Measurements from ENCODE around the gene DOCK9.

- TF ChIP-seq, protein P1, sequence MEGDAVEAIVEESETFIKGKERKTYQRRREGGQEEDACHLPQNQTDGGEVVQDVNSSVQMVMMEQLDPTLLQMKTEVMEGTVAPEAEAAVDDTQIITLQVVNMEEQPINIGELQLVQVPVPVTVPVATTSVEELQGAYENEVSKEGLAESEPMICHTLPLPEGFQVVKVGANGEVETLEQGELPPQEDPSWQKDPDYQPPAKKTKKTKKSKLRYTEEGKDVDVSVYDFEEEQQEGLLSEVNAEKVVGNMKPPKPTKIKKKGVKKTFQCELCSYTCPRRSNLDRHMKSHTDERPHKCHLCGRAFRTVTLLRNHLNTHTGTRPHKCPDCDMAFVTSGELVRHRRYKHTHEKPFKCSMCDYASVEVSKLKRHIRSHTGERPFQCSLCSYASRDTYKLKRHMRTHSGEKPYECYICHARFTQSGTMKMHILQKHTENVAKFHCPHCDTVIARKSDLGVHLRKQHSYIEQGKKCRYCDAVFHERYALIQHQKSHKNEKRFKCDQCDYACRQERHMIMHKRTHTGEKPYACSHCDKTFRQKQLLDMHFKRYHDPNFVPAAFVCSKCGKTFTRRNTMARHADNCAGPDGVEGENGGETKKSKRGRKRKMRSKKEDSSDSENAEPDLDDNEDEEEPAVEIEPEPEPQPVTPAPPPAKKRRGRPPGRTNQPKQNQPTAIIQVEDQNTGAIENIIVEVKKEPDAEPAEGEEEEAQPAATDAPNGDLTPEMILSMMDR (IDR thresholded peaks at IDR 0.05) = no peak
- TF ChIP-seq EP300 (IDR thresholded peaks at IDR 0.05) (no peak), POLR2A (IDR thresholded peaks at IDR 0.05; ENCODE audit: low read depth) (no peak), POLR2AphosphoS5 (IDR thresholded peaks at IDR 0.05) (no peak)
Observed at GRCh38 chr13:98751367-98751782, 226.5 kb downstream of the DOCK9 start.

Data from esophagus muscularis mucosa (tissue), 4 donors.